GM19463 (cell line): ENCODE measurements around the gene GALNT9.
"Not testable (repeated sequence)": the region's sequence is repeated elsewhere in the genome, so short reads cannot be mapped to it uniquely, and the experiment has no call there.

ENCODE experiments used
- ATAC-seq: cut with Tn5 transposase; IDR thresholded peaks from one replicate; pipeline ENCODE4 v1.9.1; 2021; ENCODE audit warnings: mild to moderate bottlenecking, moderate library complexity; ENCODE audit not compliant: unreplicated experiment

GALNT9 gene

GRCh38 chr12:132253698-132254480 is 75.5 kb downstream of the GALNT9 start:
- no peak for ATAC-seq

GRCh38 chr12:132252981-132253380 is 76.4 kb downstream of the GALNT9 start:
- ATAC-seq: not testable (repeated sequence)

DNA sequence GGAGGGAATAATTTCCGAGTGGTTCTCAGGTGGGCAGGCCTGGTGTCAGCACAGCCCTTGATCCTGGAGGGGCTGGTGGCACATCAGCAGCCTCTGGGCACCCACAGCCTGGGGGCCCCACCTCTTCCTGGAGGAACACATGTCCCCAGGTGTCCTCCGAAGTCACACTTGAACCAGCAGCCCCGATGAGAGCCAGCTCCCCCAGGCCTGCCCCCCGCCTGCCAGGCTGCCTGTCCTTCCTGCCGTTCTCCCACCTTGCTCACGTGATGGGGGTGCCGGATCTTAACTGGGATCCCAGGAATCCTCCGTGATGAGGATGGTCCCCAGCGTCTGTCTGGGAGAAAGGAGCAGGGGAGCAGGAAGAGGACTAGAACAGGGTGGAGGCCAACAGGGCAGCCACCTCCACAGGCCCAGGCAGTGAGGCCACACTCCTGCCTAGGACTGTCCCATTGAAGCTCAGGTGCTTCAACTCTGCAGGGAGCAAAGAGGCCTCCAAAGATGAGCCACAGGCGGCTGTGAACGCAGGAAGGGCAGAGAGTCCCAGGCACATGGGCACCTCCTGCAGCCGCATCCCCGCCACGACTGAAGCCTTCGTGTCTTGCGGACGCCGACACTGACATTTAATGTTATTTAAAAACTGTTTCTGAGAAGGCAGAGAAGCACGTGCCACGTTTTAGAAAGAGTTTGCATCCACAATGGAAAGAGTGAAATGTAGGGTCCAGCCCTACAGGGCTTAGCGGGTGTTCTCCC is 77.5 kb downstream of the GALNT9 start:
- no peak for ATAC-seq

GRCh38 chr12:132251310-132251709 is 78.1 kb downstream of the GALNT9 start:
- no peak for ATAC-seq

- ATAC-seq: no peak
Measured at GRCh38 chr12:132250707-132251106, 78.7 kb downstream of the GALNT9 start.

DNA sequence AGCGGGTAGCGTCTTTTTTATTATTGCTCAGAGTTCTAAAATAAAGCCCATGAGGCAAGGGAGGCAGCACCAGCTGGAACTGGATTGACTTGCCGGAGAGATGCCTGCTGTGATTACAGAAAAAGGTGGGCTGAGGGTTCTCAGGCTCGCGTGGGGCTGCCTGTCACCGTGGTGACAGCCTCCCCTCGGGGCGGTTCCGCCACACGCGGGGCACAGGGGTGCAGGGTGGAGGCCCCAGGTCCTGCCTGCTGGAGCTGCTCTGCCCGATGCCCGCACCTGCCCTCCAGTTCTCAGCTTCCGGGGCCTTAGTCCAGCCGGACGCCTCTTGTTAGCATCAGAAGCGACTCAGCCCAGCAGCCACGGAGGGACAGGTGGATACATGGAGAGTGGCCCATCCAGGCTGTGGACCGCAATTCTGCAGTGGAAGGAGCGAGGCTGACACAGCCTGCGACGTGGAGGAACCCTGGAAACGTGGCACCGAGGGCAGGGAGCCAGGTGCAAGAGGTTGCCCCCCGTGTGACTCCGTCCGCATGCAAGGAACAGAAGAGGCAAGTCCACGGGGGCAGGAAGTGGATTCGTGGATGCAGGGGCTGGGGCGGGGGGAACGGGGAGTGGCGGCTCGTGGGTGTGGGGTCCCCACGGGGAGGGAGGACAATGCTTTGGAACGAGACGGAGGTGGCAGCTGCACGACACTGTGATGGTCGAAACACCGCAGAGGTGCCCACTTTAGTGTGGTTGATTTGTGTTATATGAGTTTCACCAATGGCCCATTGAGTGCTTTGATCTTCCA is 79.5 kb downstream of the GALNT9 start:
- no peak for ATAC-seq

GRCh38 chr12:132248453-132249167 is 80.8 kb downstream of the GALNT9 start:
- ATAC-seq: no peak

DNA sequence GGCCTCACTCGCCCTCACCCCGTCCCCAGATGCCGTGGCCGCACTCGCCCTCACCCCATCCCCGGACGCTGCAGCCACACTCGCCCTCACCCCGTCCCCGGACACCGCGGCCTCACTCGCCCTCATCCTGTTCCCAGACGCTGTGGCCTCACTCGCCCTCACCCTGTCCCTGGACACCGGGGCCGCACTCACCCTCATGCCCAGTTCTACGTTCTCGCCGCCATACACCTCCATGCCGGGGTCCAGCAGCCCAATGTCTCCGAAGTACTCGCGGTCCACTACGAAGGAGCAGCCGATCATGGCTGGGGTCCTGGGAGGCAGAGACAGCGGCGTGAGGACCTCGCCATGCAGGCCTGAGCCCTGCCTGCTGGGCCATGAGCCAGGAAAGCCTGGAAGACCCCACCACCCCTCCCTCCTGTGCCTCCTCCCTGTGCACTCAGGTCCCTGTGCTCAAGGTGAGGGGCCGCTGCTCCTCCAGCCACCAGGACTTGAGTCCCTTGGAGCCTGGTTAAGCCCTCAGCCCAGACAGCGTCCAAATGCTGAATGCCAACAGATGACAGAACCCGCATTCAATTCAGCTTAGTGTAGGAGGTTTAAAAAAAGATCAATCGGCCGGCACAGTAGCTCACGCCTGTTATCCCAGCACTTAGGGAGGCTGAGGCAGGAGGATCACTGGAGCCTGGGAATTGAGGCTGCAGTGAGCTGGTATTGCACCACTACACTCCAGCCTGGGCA is 81.5 kb downstream of the GALNT9 start:
- ATAC-seq: no peak

DNA sequence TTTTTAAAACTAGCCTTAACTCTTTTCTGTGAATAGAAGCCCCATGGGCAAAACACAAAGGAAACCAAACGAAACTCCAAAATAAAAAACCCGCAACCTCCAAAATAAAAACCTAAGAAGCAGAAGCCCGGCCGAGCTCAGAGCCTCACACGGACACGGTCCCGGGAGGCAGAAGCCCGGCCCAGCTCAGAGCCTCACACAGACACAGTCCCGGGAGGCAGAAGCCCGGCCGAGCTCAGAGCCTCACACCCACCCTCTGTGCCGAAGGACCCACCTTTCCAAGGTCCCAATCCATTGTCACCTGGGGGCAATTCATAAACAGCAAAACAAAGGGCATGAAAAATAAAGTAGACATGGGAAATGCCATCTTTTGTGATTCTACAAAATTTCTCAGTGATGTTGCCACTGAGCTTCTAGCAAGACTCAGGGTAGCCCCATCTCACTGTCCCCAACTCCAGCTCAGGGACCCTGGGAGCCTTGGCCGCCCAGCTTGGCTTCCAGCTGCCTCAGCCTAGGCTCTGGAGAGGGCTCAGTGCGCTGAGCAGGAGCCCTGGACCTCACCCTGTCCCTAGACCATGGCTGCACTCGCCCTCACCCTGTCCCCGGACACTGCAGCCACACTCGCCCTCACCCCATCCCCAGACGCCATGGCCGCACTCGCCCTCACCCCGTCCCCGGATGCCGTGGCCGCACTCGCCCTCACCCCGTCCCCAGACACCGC is 82.2 kb downstream of the GALNT9 start:
- no peak for ATAC-seq

GRCh38 chr12:132245521-132246101 is 83.8 kb downstream of the GALNT9 start:
- ATAC-seq: no peak

DNA sequence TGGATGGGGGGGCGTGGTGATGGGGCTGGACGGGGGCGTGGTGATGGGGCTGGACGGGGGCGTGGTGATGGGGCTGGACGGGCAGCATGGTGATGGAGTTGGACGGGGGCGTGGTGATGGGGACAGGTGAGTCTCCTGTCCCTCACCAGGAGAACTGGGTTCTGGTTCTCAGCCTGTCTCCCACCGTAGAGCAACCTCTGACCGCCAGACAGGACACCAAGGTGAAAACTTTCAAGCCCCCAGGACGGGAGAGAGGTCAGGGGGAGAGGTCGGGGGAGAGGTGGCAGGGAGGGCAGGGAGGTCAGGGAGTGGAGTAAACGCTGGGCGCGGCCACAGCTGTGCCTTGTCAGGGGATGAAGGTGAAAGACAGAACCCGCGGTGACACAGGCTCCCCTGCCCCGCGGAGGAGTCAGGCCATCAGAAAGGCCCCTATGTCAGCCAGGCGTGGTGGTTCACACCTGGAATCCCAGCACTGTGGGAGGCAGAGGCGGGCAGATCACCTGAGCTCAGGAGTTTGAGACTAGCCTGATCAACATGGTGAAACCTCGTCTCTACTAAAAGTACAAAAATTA is 84.6 kb downstream of the GALNT9 start:
- no peak for ATAC-seq

DNA sequence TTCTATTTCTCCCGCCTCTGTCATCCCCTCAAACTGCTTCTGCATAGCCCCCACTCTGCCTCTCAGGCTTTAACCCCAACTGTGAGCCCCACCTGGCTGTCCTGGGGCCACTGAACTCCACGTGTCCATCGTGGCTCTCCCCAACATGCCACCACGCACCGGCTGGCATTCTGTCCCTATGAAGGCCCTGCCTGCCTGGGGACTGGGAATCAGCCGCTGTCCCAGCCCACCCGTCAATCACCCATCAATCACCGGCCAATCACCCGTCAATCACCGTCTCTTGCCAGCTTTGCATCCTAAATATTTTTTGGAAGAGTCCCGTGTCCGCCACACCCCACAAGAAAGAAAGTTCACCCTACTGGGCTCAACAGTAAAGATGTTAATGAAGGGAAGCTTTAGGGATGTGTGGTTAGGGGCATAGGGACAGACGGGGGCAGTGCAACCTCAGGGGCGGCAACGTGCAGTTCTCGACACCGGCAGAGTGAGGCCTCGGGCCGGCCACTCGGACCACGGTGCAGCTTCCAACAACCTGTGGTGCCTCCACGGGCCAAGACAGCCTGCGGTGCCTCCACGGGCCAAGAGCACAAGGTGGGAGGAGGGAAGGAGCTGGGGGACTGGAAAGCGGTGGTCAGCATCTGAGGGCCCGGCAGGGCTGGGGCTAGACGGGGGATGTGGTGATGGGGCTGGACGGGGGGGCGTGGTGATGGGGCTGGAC is 85.6 kb downstream of the GALNT9 start:
- no peak for ATAC-seq

DNA sequence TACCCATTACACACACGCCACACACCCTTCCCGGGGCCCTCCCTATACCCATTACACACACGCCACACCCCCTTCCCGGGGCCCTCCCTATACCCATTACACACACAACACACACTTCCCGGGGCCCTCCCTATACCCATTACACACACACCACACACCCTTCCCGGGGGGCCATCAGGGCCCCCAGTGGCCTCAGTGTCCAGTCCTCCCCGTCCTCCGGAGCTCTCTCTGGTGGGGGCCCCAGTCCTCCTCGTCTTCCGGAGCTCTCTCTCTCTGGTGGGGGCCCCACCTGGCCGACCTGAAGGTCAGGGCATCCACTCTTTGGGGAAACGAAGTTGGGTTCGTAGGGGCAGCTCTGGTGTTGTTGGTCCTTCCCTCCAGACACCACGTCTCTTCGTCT is 86.2 kb downstream of the GALNT9 start:
- ATAC-seq: not testable (repeated sequence)

- ATAC-seq: not testable (repeated sequence)
Measured at GRCh38 chr12:132240669-132241007, 88.8 kb downstream of the GALNT9 start.

GRCh38 chr12:132239796-132240668 is 89.4 kb downstream of the GALNT9 start:
- ATAC-seq: no peak

GRCh38 chr12:132239392-132239791 is 90.0 kb downstream of the GALNT9 start:
- ATAC-seq: no peak

DNA sequence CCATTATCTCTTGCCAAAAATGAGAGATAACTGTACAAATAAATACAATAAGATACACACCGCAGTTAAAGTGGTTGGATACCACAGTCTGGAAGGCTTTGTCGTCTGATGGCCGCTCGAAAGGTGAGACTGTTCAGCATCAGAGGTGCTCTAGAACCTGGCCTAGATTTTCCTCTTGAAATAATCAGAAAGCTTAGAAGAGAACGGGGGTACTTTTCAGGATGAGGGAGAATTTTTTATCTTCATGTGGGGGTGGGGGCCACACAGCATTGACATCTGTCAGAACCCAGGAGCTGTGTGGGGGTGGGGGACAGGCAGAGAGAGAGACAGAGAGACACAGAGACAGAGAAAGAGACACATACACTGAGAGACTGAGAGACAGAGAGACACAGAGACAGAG is 90.5 kb downstream of the GALNT9 start:
- no peak for ATAC-seq
